ENCODE data around the gene GATA5.

DNA sequence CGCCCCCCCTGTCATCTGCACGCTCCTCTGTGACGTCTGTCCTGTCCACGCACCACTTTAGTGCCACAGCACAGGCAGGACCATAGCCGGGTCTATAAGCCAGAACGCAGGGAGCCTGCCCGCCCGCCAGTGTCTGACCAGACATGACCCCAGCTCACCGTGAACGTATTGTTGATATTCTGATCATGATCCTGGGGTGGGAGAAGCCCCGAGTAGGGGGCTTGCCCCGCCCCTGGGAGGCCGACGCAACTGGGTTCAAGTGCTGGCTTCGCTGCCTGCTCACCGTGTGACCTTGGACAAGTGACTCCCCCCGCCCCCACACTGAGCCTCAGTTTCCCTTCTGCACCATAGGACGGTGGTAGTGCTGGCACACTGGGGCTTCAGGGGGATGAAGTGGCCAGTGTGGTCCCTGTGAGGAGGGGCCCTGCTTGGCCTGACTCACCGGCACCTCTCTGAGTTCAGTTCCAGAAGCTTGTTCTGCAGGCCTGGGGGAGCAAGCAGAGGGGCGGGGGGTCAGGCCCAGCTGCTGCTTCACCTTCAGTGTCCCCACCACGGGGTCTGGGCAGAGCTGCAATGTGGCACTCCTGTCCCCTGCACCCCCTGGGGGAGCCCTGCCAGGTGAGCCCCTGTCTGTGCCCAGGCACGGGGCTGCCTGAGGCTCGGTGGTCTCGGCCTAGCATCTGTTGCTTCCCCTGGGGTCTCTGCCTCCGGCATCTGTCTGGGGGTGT, 57.6 kb downstream of the GATA5 start:
- TF ChIP-seq, protein P1, sequence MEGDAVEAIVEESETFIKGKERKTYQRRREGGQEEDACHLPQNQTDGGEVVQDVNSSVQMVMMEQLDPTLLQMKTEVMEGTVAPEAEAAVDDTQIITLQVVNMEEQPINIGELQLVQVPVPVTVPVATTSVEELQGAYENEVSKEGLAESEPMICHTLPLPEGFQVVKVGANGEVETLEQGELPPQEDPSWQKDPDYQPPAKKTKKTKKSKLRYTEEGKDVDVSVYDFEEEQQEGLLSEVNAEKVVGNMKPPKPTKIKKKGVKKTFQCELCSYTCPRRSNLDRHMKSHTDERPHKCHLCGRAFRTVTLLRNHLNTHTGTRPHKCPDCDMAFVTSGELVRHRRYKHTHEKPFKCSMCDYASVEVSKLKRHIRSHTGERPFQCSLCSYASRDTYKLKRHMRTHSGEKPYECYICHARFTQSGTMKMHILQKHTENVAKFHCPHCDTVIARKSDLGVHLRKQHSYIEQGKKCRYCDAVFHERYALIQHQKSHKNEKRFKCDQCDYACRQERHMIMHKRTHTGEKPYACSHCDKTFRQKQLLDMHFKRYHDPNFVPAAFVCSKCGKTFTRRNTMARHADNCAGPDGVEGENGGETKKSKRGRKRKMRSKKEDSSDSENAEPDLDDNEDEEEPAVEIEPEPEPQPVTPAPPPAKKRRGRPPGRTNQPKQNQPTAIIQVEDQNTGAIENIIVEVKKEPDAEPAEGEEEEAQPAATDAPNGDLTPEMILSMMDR (IDR thresholded peaks at IDR 0.05 in 8 of 11, conservative IDR thresholded peaks at IDR 0.05 in 3 of 11): no peak
- TF ChIP-seq POLR2A (IDR thresholded peaks at IDR 0.05) (no peak), POLR2AphosphoS5 (IDR thresholded peaks at IDR 0.05) (no peak)

Data from spleen (tissue), 7 donors.